Muscle layer of colon (tissue), 2 donors: ENCODE measurements around the gene LAMC2.

Experiments
- H3K27ac ChIP-seq: one replicate; pipeline ENCODE4 v1.7.0; 2013; ENCODE audit warnings: low read depth, mild to moderate bottlenecking, low read length, moderate library complexity
- H3K27me3 ChIP-seq, 2 donors: one replicate each; pipeline ENCODE4 v1.7.0; 2013; ENCODE audit warnings: low read length in 2 of 2, mild to moderate bottlenecking in 2 of 2; ENCODE audit not compliant: insufficient read depth in 2 of 2, control insufficient read depth in 1 of 2
- H3K36me3 ChIP-seq: one replicate; pipeline ENCODE4 v1.7.0; 2013; ENCODE audit warnings: mild to moderate bottlenecking, low read length; ENCODE audit not compliant: insufficient read depth
- H3K4me1 ChIP-seq: one replicate; pipeline ENCODE4 v1.7.0; 2013; ENCODE audit warnings: mild to moderate bottlenecking, low read length; ENCODE audit not compliant: insufficient read depth
- H3K4me3 ChIP-seq, 2 donors: one replicate each; pipeline ENCODE4 v1.7.0; 2013; ENCODE audit warnings: low read length in 2 of 2, low read depth in 1 of 2, mild to moderate bottlenecking in 1 of 2, moderate library complexity in 1 of 2
- H3K9ac ChIP-seq: one replicate; pipeline ENCODE4 v1.7.0; 2013; ENCODE audit warnings: low read length
- H3K9me3 ChIP-seq: one replicate; pipeline ENCODE4 v1.7.0; 2013; ENCODE audit warnings: mild to moderate bottlenecking, low read length
- donor health status: abdominal sarcoma.
- donor health status: Adenocarcinoma of cecum.

The LAMC2 gene

DNA sequence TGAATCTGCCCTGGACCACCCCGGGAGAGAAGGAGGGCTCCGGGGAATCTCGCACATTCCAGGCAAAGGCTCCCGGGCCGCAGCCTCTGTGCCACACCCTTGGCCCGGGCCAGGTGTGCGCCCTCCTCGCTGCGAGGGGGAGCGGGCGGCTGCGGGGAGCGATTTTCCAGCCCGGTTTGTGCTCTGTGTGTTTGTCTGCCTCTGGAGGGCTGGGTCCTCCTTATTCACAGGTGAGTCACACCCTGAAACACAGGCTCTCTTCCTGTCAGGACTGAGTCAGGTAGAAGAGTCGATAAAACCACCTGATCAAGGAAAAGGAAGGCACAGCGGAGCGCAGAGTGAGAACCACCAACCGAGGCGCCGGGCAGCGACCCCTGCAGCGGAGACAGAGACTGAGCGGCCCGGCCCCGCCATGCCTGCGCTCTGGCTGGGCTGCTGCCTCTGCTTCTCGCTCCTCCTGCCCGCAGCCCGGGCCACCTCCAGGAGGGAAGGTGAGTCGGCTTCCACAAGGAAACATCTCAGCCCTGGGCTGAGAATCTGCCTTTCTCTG, at the start of gene LAMC2:
Gene LAMC2, plus strand, starts transcription at position 324 of the 550 bp plus-strand sequence. Its CDS starts 89 bp downstream, at position 413.
- Histone ChIP-seq H3K4me1 (peaks cover 2% of the 10 kb centered on the region), H3K9ac (no peak within 1 kb of the TSS), H3K27ac (no peak within 1 kb of the TSS), H3K4me3 (no peak within 1 kb of the TSS), H3K27me3 (no peaks in the 10 kb centered on the region), H3K9me3 (no peaks in the 10 kb centered on the region), H3K36me3 (no peaks in the 10 kb centered on the region)

DNA sequence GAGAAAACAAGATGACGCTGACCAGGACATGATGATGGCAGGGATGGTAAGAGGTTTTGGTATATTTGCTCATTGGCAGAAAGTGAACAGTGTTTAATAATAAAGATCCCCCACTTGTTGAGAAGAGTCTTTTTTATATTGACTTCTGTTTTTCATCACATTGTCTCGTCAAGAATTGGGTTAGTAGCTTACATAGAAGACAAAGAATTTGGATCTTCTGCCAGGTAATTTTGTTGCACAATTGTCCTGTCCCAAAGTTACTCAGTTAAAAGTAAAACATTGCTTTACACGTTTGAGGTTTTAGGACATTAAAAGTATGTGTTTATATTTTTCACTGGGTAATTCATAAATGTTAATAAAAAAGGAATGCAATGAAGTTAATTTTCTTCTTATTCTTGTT, 48.3 kb upstream of the LAMC2 start:
- peaks cover 43% of the 10 kb centered on the region for H3K4me1 ChIP-seq
- H3K27me3 ChIP-seq, result no peaks in the 10 kb centered on the region
- no peak overlapping the region for H3K9ac ChIP-seq
- H3K27ac ChIP-seq, result peak overlapping the region; percentile 47
- H3K36me3 ChIP-seq, result peaks cover 60% of the 10 kb centered on the region
- no peak overlapping the region for H3K4me3 ChIP-seq
- no peaks in the 10 kb centered on the region for H3K9me3 ChIP-seq

GRCh38 chr1:183138301-183138700, 47.8 kb upstream of the LAMC2 start:
- peak overlapping the region; percentile 47 for H3K27ac ChIP-seq
- H3K9me3 ChIP-seq, result no peaks in the 10 kb centered on the region
- peaks cover 43% of the 10 kb centered on the region for H3K4me1 ChIP-seq
- H3K27me3 ChIP-seq, result no peaks in the 10 kb centered on the region
- peaks cover 63% of the 10 kb centered on the region for H3K36me3 ChIP-seq
- no peak overlapping the region for H3K9ac ChIP-seq
- no peak overlapping the region for H3K4me3 ChIP-seq

- peaks cover 43% of the 10 kb centered on the region for H3K4me1 ChIP-seq
- H3K9me3 ChIP-seq, result no peaks in the 10 kb centered on the region
- H3K27ac ChIP-seq, result peak overlapping the region; percentile 46
- H3K36me3 ChIP-seq, result peaks cover 53% of the 10 kb centered on the region
- no peak overlapping the region for H3K9ac ChIP-seq
- no peak overlapping the region for H3K4me3 ChIP-seq
- no peaks in the 10 kb centered on the region for H3K27me3 ChIP-seq
Observed at GRCh38 chr1:183139281-183139942, 46.7 kb upstream of the LAMC2 start.

DNA sequence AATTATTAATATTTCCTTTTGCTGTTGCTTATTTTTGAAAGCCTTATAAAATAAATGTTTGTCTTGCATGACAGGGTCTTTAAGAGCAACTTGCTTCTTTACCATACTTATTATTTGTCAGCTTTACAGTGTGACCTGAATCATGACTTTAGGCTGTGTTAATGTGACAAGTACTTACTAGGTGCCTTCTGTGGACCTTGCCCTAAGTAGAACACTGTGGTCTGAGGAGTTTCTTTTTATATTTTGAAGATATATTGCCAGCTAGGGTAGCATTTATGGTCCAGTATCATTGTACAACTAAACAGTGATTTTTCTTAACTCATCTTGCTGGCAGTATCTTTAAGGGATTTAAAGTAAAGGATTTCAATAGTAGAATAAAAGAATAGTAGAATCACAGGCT, 45.4 kb upstream of the LAMC2 start:
- Histone ChIP-seq H3K27ac (peak overlapping the region; percentile 60), H3K4me3 (no peak overlapping the region)

GRCh38 chr1:183142171-183142570, 43.9 kb upstream of the LAMC2 start:
- Histone ChIP-seq H3K4me3 (no peak overlapping the region), H3K4me1 (peaks cover 38% of the 10 kb centered on the region), H3K9me3 (no peaks in the 10 kb centered on the region), H3K36me3 (peaks cover 29% of the 10 kb centered on the region), H3K9ac (no peak overlapping the region), H3K27me3 (no peaks in the 10 kb centered on the region), H3K27ac (no peak overlapping the region)

More for the DNA sequence above, 45.4 kb upstream of the LAMC2 start:
- no peak overlapping the region for H3K9ac ChIP-seq
- no peaks in the 10 kb centered on the region for H3K27me3 ChIP-seq
- H3K36me3 ChIP-seq, result peaks cover 44% of the 10 kb centered on the region
- no peaks in the 10 kb centered on the region for H3K9me3 ChIP-seq
- peaks cover 43% of the 10 kb centered on the region for H3K4me1 ChIP-seq

GRCh38 chr1:183143576-183144315, 42.3 kb upstream of the LAMC2 start:
- Histone ChIP-seq H3K4me3 (no peak overlapping the region), H3K36me3 (peaks cover 19% of the 10 kb centered on the region), H3K27ac (no peak overlapping the region), H3K9me3 (no peaks in the 10 kb centered on the region), H3K9ac (no peak overlapping the region), H3K27me3 (no peaks in the 10 kb centered on the region), H3K4me1 (peaks cover 32% of the 10 kb centered on the region)

DNA sequence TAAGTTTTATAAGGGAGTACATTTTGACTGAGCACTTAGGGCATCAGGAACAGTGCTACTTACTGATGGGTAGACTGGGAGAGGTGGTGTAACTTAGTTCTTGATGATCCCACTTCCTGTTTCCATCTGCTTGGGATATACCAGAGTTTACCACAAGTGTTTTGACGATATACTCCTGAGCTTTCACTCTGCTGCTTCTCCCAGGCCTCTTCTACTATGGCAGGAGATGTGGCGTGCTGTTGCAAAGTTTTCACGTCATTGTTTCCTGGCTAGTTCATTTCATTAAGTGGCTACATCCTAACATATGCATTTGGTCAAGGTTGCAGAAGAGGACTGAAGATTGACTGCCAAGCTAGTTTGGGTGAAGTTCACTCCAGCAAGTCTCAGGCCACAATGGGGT, 41.3 kb upstream of the LAMC2 start:
- peaks cover 28% of the 10 kb centered on the region for H3K4me1 ChIP-seq
- no peaks in the 10 kb centered on the region for H3K27me3 ChIP-seq
- H3K4me3 ChIP-seq, result no peak overlapping the region
- no peaks in the 10 kb centered on the region for H3K9me3 ChIP-seq
- H3K9ac ChIP-seq, result no peak overlapping the region
- H3K36me3 ChIP-seq, result peaks cover 19% of the 10 kb centered on the region
- no peak overlapping the region for H3K27ac ChIP-seq

DNA sequence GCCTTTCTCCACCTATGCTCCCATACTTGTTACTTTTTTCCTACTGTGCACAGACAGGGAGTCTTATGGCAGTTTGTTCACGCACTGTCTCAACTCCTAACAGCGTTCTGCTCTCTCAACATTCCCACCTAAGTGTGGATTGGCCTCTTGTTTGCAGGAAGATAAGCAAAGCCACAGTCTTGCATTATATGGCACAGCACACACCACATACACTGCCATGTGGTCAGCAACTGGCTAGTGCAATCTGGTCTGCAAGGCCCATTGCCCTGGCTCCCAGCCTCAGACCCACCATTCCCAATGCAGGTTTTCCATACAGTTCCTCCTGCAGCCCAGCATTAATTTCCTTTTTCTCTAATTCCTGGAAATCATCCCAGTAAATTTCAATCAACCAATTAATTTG, 38.3 kb upstream of the LAMC2 start:
- Histone ChIP-seq H3K9ac (no peak overlapping the region), H3K9me3 (no peaks in the 10 kb centered on the region), H3K27ac (no peak overlapping the region), H3K4me3 (no peak overlapping the region), H3K27me3 (no peaks in the 10 kb centered on the region), H3K4me1 (peaks cover 13% of the 10 kb centered on the region), H3K36me3 (peaks cover 9% of the 10 kb centered on the region)

DNA sequence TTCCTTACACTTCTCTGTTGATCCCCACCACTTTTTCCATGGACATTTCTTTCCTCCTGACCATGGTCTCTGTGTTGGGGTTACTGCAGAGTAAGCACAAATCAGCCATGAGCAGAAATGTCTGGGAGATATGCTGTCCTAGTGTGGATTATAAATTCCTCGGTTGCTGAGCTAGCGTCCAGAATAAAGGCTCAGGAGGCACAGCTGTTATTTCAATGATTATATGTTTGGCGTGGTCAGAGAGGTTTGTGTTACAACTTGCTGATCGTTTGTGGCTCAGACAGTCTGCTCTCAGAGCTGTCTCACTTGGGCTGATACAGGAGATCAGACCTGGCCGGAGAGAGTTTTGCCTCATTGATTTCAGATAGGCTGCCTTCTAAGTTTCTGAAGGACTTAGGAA, 37.5 kb upstream of the LAMC2 start:
- Histone ChIP-seq H3K36me3 (peaks cover 4% of the 10 kb centered on the region), H3K9ac (no peak overlapping the region), H3K4me1 (peaks cover 13% of the 10 kb centered on the region), H3K27ac (no peak overlapping the region), H3K4me3 (no peak overlapping the region), H3K27me3 (no peaks in the 10 kb centered on the region), H3K9me3 (no peaks in the 10 kb centered on the region)

DNA sequence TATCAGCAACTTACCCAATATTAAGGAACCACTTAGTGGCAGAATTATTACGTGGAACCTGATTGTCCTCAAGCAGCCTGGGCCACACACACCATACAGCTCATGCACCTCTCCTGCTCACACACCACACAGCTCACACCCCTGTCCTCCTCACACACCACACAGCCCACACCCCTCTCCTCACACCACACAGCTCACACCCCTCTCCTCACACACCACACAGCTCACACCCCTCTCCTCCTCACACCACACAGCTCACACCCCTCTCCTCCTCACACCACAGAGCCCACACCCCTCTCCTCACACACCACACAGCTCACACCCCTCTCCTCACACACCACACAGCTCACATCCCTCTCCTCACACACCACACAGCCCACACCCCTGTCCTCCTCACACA, 36.8 kb upstream of the LAMC2 start:
- Histone ChIP-seq H3K27me3 (no peaks in the 10 kb centered on the region), H3K4me3 (no peak overlapping the region), H3K9me3 (no peaks in the 10 kb centered on the region), H3K4me1 (peaks cover 13% of the 10 kb centered on the region), H3K36me3 (peaks cover 4% of the 10 kb centered on the region), H3K9ac (no peak overlapping the region), H3K27ac (no peak overlapping the region)
